Brain microvascular endothelial cell (primary cell): ENCODE data around the gene TFDP2.

Experiments
- DNase-seq: peaks from one replicate; pipeline ENCODE4 v3.0.0-alpha.2; 2020
- H3K27ac ChIP-seq: fragments of 250-450 bp; sonication (Bioruptor Pico); 2 replicates; pipeline ENCODE4 v1.5.1; 2020; ENCODE audit warnings: mild to moderate bottlenecking, moderate library complexity
- H3K27me3 ChIP-seq: fragments of 250-450 bp; sonication (Bioruptor Pico); replicated peaks from 2 replicates; pipeline ENCODE4 v1.5.1; 2020; ENCODE audit warnings: mild to moderate bottlenecking
- H3K36me3 ChIP-seq: fragments of 250-450 bp; sonication (Bioruptor Pico); replicated peaks from 2 replicates; pipeline ENCODE4 v1.5.1; 2020; ENCODE audit warnings: mild to moderate bottlenecking
- H3K4me3 ChIP-seq: 2 replicates; pipeline ENCODE4 v1.5.1; 2011; ENCODE audit warnings: low read depth, mild to moderate bottlenecking, control low read depth, low read length, moderate library complexity
- CTCF ChIP-seq: IDR thresholded peaks from 2 replicates; pipeline ENCODE4 v1.5.1; 2011; ENCODE audit warnings: low read depth, mild to moderate bottlenecking, moderate library complexity, low read length, control low read depth, inconsistent platforms; ENCODE audit errors: missing control alignments
- in situ Hi-C: cut with HindIII; loops from 2 replicates; pipeline ENCODE4 v1.10.0; 2017; ENCODE audit warnings: low sequenced_read_pairs, low pct_ligation_motif_present

Gene TFDP2

GRCh38 chr3:142118911-142119310 is 30.4 kb downstream of the TFDP2 start:
- no peaks in the 10 kb centered on the region for H3K36me3 ChIP-seq
- TF ChIP-seq CTCF, result no peak
- in situ Hi-C loops, result no loop called here
- no peaks in the 10 kb centered on the region for H3K27me3 ChIP-seq
- H3K4me3 ChIP-seq, result no peak overlapping the region
- no peak for DNase-seq
- H3K27ac ChIP-seq, result no peak overlapping the region

DNA sequence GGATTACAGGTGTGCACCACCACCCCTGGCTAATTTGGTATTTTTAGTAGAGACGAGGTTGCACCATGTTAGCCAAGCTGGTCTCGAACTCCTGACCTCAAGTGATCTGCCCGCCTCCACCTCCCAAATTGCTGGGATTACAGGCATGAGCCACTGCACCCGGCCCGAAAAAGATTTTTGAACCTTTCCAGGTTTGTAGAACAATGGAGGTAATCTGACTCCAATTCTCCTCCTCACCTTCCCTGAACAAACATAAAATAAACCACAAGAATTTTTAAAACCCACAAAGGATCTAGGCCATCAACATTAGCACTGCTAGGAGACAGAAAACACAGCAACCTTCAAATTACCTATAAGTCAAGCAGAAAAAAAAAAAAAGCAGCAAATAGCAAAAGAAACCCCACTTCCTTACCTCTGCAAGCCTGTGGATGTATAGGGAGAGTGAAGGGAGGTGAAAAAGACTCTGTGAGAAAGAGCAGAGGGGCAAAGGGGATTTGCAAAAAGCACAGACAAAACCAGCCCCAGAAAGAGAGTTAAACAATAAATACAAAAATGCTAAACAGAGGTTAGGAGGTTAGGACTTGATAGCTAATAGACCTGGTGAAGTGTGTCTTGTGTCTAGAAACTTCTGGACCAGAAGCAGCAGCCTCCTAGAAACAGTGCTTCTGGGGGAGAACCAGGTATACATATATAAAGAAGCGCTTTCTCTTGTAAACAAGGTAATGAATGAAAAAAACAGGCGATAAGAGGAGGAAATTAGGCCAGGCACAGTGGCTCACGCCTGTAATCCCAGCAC is 32.1 kb downstream of the TFDP2 start:
- H3K27ac ChIP-seq, result no peak overlapping the region
- no peak for DNase-seq
- no peaks in the 10 kb centered on the region for H3K27me3 ChIP-seq
- TF ChIP-seq CTCF, result no peak
- no peaks in the 10 kb centered on the region for H3K36me3 ChIP-seq
- no peak overlapping the region for H3K4me3 ChIP-seq
- in situ Hi-C loops, result no loop called here

- no peaks in the 10 kb centered on the region for H3K36me3 ChIP-seq
- H3K27me3 ChIP-seq, result no peaks in the 10 kb centered on the region
- DNase-seq, result no peak
- H3K4me3 ChIP-seq, result no peak overlapping the region
- in situ Hi-C loops, result no loop called here
- TF ChIP-seq CTCF, result no peak
- no peak overlapping the region for H3K27ac ChIP-seq
Measured at GRCh38 chr3:142115867-142116668, 33.3 kb downstream of the TFDP2 start.

DNA sequence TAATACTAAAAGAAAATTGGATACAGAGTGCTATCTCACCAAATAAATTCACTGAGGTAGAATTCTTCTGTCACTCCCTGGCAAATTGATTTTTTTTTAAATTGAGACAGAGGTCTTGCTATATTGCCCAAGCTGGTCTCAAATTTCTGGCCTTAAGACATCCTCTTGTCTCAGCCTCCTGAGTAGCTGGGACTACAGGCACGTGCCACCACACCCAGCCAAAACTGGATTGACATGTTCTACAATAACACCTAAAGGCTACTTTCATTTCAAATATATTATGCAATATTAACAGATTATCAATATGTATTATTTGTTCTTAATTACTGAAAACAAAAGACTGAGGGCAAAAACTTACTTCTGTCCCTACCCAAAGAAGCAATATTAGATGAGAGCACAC is 36.7 kb downstream of the TFDP2 start:
- no peaks in the 10 kb centered on the region for H3K27me3 ChIP-seq
- TF ChIP-seq CTCF, result no peak
- in situ Hi-C loops, result no loop called here
- DNase-seq, result no peak
- no peak overlapping the region for H3K27ac ChIP-seq
- H3K4me3 ChIP-seq, result no peak overlapping the region
- H3K36me3 ChIP-seq, result no peaks in the 10 kb centered on the region

- DNase-seq, result no peak
- TF ChIP-seq CTCF, result no peak
- in situ Hi-C loops, result no loop called here
- Histone ChIP-seq H3K4me3 (no peak overlapping the region), H3K27me3 (no peaks in the 10 kb centered on the region), H3K36me3 (no peaks in the 10 kb centered on the region), H3K27ac (no peak overlapping the region)
Measured at GRCh38 chr3:142106548-142106947, 42.8 kb downstream of the TFDP2 start.
